C4-2B (cell line): ENCODE data around the gene SP140.

ENCODE experiments used
- ZFX ChIP-seq: fragments of 450-650 bp; IDR thresholded peaks from 2 replicates; pipeline ENCODE4 v1.6.1; 2017
- TF ChIP-seq, protein P1 (sequence below): fragments of 450-650 bp; conservative IDR thresholded peaks from 2 replicates; pipeline ENCODE4 v1.5.1; 2017; ENCODE audit warnings: mild to moderate bottlenecking

DNA sequence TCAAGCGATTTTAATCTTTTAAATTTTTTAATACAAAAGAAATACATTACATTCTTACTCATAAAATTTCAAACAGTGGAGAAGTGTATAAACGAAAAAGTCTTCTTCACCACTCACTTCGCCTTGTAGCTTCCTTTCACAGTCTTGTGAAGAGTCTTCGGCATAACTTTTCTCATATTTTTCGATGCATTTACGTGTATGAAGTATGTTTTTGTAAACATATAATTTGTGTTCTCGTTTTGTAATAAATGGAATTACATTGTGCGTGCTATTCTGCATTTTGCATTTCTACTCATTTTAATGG, 102.6 kb downstream of the SP140 start:
- TF ChIP-seq, protein P1, sequence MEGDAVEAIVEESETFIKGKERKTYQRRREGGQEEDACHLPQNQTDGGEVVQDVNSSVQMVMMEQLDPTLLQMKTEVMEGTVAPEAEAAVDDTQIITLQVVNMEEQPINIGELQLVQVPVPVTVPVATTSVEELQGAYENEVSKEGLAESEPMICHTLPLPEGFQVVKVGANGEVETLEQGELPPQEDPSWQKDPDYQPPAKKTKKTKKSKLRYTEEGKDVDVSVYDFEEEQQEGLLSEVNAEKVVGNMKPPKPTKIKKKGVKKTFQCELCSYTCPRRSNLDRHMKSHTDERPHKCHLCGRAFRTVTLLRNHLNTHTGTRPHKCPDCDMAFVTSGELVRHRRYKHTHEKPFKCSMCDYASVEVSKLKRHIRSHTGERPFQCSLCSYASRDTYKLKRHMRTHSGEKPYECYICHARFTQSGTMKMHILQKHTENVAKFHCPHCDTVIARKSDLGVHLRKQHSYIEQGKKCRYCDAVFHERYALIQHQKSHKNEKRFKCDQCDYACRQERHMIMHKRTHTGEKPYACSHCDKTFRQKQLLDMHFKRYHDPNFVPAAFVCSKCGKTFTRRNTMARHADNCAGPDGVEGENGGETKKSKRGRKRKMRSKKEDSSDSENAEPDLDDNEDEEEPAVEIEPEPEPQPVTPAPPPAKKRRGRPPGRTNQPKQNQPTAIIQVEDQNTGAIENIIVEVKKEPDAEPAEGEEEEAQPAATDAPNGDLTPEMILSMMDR = no peak
- TF ChIP-seq ZFX = no peak
